Umbilical cord (tissue), 2 donors: ENCODE measurements around the gene AADAC. TPM values are rescaled to one million over a fixed set of nuclear protein-coding genes. Genes with fewer than 3 reads are reported as not detected.
"Not testable (repeated sequence)": the region's sequence is repeated elsewhere in the genome, so short reads cannot be mapped to it uniquely, and the experiment has no call there.

Experiments used
- DNase-seq: peaks from one replicate; pipeline ENCODE4 v3.0.0-alpha.2; 2015; ENCODE audit warnings: low spot score
- total RNA-seq: library from RNA; depleted of rRNA; stranded (reverse); fragments of >200 nt; gene quantifications from one replicate; pipeline ENCODE4 v1.2.3, GENCODE V29; 2014; ENCODE audit warnings: low replicate concordance; ENCODE audit not compliant: insufficient read depth

The AADAC gene
- total RNA-seq, 1 donor from 2014 or later: not detected

DNA sequence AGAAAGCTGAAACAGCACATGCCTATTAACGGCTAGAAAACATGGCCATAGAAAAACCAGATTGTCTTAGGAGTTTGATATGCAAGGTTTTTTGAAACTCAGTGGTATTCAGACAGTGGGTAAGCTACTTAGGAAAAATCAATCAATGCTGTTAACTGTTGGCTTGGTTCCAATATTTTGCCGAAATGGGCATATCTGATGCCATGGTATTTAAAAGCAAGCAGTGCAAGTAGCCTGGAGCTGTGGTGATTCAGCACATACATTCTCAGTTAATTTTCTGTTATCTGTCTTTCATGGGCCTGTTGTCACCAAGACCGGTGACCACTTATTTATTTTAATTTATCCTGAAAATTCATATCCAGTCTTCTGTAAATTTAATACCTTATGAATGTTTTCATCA, 42.2 kb downstream of the AADAC start:
- peak; percentile 23 for DNase-seq

DNA sequence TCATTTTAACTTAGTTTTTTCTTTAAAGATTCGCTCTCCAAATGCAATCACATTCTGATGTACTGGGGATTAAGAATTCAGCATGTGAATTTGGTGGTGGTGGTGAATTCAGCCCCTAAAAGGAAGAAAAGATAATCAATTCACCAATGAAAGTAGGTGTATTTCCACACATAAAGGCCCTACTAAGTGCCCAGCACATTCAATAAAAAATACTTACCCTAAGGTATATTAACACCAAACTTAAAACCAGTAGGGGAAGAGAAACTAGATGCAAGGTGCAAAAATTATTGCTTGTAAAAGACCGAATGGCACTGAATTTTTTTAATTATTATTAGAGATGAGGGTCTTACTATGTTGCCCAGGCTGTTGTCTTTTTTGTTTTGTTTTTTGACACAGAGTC, 42.7 kb downstream of the AADAC start:
- no peak for DNase-seq

DNA sequence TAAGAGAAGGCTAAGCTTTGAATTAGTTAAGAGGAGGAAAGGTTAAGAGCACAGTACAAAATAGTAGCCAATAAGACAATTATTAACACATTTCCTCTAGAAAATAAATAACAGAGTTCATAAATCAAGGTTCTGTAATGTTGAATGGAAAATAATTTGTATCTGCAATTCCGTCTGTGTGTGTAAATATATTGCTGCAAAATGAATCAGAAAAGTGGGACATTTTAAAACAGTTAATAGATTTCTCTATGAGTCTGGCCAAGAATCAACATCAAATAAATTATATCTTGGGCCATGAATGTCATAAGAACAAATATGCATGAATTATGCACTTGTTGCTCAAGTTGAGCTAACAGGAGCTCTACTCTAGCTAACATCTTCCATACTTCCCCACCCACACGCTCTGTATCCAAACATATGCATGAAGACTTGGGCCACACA, 45.3 kb downstream of the AADAC start:
- no peak for DNase-seq

DNA sequence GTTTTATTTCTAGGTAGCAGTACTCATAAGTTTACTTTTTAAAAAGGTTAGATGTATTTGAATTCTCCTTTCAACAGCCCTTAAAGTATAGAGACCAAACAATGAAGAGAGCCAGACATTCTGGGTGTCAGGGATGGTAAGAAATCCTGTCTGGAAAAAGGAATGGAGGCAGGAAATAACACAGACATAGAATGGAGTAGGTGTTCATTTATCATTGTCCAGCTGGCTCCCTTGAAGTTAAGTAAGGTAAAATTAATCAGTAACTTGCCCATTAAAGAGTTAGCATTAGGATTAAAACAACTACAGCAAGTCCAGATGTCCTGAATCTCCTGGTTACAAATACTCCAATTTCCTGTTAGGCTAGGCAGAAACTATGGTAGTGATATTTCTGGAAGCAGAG, 46.0 kb downstream of the AADAC start:
- DNase-seq: no peak

DNA sequence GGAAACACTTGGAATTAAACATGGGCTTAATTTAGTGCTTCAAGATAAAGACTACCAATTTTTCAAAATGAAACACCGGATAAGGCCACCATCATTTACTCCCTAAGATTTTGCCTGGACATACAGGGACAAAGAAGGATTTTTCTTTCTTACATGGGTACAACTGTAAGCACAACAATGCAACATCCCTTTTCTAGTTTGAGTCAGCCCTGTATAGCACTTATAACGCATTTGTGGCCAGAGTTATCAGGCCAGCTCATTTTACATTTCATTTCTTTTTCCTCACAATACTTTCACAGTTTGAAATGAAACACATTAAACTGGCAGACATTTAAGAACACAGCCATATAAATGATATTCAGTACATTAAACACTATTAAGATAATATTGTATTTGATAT, 49.7 kb downstream of the AADAC start:
- no peak for DNase-seq

DNA sequence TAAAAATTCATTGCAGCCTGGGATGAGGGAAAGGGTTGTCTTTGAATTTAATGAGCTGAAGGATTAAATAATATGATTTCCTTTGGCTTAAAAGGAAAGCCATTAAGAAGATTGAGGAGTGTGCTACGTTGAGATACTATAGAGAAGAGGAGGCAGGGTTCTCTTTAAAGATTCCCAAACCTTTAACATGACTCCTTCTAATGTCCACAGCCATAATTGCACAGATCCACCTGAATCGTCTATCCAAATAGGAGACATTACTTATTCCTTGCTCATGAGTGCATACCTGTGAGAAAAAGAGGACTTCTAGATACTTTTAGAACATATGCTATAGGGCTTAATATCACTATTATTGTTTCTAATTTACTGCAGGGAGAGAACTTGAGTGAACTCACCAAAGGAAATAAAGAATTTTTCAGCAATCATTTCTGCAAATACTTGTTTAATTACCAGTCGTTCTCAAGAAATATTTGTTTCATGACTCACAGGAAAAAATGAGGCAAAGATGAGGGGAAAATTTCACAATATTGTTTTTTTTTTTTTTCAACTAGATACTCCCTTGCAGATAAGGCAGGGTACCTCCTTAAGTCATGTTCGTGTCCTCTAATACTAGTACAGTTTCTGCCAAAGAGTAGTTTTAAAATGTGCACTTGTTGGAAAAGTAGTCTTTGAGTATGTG, 50.6 kb downstream of the AADAC start:
- DNase-seq: peak; percentile 27

DNA sequence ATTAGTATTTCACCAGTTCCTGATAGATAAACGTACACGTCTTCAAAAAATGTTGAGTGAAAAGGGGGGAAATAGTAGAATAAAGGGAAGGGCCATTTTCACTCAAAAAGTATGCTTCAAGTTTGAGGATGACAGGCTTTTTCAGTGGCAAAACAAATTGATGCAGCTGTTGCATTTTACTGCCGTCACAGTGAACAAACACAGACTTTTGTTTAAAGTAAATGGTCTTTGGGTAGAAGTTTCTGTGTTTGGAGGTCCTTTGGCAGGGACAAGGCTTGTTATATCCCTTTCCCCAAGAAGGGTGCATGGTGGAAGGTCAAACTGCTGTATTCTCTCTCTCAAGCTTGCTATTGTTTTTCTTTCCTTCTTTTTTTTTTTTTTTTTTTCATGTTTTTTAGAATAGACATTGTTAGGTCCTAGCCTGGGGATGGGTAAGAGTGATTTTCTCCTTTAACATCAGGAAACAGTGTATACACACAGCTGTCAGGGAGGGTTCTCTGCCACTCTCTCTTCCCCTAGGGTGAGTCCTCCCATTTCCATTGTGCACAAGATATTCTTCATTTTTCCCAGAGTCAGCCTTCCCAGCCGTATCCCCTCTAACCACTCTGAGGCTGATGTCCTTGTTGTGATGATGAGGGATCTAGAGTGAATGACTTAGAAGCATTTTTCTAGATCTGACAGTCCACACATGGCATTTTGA, 52.9 kb downstream of the AADAC start:
- DNase-seq: no peak

DNA sequence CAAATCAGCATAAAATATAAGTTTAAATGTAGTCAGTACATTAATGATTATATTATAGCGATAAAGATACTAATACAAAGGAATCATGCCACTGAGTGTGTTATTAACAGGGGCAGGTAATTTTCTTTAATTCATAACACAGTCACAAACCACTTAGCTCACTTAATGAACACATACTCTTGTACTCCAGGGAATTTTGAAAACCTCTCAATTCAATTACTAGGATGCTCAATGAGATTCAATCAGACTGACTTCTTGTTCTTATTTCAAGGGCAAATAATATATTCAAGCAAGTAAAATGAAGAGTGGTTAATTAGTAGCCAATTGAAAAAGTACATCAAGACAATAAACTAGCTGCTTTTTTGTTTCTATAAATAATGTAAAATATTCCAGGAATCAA, 53.8 kb downstream of the AADAC start:
- DNase-seq: no peak

DNA sequence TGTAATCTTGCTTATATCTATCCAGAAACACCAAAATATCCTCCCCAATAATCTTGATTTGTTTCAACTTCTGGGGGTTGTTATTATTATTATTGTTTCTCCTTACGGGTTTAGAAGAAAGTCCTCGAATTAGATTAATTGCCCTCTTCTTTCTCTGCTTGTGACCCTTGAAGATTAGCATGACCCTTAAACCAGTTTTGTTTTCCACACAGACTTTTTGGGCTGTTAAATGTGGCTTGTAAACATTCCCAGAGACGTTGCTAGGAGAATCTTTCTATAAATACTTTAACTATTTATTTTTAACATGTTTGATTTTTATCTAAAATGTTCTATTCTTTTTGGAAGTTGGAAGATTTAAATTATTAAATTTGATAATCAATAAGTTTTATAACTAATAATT, 55.3 kb downstream of the AADAC start:
- DNase-seq: no peak

DNA sequence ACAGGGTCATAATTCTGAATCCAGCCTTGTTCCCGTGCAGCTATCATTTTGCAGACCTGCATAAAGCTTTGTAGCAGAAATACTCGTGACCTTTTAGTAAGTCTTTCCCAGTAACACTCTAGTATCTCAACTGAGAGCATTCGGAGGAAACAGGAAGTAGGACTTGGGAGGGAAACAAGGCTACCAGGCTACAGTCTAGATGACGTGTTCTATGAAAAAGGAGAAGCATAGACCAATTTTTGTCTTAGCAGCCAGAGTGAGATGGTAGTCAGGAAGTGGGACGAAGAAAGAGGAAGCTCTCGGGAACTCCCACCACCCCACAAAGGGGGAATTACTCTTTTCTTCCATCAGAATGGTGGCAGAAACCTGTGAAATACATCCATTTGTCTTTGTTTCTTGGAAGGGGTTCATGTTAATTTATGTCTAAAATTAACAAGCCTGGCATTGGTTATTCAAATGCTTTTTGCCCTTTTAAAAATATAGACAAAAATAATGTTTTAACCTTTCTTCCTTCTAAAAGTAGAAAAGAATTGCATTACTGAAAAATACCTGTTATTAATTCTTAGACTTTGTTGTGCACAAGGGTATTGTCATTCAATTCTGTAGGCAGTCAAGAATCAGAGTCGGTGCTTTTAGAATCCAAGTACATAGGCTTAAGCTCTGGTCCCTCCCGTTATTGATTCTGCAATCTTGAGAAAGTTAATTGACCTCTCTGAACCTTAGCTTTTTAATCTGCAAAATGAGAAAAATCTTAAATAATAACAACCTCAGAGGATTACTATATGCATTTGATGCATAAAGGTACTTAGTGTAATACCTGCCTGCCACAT, 57.9 kb downstream of the AADAC start:
- peak; percentile 68 for DNase-seq

DNA sequence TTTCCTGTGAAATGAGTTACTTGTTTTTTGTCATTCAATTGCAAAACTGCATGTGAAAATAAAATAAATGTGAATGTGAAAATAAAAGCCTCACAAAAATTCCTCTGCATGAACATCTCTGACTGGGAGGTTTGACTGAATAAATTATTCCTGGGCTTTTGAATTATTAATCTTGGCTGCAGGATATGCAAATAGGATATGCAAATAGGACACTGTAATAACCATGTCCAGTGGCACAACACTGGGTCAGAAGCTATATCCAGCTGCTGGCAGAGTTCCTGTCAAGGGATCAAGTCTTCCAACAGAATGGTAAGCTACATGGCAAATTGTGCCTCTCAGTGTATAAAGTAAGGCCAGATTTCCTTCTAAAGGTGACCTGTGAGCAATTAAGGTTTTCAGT, 59.5 kb downstream of the AADAC start, which contains the start of gene SUCNR1:
Gene SUCNR1 (plus strand): TSS at position 246 of the 400 bp plus-strand sequence. CDS start 6,250 bp downstream, outside the sequence.
- DNase-seq: no peak

DNA sequence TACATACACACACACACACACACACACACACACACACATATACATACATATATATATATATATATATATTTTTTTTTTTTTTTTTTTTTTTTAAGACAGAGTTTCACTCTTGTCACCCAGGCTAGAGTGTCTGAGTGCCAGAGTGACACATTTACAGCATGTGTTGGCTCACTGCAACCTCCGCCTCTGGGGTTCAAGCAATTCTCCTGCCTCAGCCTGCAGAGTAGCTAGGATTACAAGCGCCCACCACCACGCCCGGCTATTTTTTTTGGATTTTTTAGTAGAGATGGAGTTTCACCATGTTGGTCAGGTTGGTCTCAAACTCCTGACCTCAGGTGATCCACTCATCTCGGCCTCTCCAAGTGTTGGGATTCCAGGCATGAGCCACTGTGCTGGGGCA, 60.2 kb downstream of the AADAC start:
- not testable (repeated sequence) for DNase-seq

DNA sequence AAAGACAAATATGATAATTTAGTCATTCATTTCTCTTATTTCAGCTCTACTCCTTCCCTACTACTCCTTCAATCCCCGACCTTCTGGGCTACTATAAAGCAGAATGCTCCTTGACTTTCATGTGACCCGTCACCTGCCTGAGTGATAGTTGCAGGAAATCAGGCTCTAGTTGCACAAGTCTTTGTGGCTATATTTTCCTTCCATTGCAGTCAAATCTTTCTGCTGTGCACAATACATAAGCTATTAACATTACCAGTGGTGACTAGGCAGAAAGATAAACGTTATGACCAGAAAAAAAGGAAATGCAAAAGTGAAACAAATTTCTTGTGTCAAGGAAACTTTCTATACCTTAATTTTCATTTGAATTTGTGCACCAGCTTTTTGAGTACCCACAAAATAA, 61.8 kb downstream of the AADAC start:
- no peak for DNase-seq

DNA sequence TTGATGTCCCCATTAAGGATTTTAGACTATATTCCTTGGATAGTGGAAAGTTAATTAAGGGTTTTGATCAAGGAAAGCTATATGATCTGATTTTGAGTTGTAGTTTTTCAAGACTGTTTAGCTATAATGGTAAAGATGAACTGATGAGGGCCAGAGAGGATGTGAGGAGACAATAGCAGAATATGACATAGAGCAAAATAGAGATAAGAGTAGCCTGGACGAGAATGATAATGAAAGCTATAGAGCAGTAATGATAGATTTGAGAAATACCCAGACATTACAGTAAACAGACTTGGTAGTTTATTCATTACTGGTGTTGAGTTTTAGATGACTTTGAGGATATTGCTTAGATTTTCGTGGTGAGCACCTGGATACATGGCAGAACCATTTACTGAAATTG, 63.4 kb downstream of the AADAC start:
- DNase-seq: no peak

Other genes starting within 250 kb of the AADAC start
- 8.7 TPM for gene AADACL2, start 80.2 kb upstream of the AADAC start, total RNA-seq
- gene SUCNR1, start 59.5 kb downstream of the AADAC start, total RNA-seq: 1.4 TPM